Measurements from ENCODE around the gene MYO5B.

Gene MYO5B

DNA sequence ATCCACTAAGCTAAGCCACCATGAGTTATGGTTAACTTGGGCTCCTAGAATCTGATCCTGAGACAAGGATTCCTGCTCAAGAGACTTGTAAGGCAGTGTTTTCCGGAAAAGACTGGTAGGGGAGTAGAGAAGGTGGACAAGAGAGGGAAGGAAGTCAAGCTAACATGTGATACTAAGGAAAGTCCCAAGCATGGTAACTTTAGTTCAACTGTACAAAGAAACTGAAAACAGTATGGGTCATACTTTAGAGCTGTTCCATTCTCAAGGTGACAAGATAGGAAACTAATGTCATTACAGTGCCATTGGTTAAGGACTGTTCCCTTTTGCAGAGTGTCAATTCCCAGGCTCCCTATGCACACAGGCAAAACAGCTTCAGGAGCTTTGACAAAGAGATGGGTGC lies 5.8 kb downstream of the MYO5B start:
- no peak for DNase-seq (ENCODE audit: low read depth)
- no peak overlapping the region for H3K4me3 ChIP-seq (ENCODE audit: low read depth, low read length)
- TF ChIP-seq, protein P1, sequence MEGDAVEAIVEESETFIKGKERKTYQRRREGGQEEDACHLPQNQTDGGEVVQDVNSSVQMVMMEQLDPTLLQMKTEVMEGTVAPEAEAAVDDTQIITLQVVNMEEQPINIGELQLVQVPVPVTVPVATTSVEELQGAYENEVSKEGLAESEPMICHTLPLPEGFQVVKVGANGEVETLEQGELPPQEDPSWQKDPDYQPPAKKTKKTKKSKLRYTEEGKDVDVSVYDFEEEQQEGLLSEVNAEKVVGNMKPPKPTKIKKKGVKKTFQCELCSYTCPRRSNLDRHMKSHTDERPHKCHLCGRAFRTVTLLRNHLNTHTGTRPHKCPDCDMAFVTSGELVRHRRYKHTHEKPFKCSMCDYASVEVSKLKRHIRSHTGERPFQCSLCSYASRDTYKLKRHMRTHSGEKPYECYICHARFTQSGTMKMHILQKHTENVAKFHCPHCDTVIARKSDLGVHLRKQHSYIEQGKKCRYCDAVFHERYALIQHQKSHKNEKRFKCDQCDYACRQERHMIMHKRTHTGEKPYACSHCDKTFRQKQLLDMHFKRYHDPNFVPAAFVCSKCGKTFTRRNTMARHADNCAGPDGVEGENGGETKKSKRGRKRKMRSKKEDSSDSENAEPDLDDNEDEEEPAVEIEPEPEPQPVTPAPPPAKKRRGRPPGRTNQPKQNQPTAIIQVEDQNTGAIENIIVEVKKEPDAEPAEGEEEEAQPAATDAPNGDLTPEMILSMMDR (IDR thresholded peaks at IDR 0.05; ENCODE audit: control insufficient read depth, extremely low read depth, insufficient read depth), result no peak

DNA sequence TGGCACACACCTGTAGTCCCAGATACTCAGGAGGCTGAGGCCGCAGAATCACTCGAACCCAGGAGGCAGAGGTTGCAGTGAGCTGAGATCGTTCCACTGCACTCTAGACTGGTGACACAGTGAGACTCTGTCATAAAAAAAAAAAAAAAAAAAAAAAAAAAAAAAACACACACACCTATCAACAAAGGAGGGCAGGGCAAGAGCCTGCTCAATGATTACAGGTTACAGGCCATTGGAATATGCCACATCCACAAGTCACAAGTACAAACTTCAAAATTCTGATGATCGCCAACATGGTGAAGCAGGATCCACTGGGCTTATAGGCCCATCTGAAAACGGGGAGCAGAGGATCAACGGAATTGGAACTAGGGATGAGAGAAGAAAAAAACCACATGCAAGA lies 6.3 kb downstream of the MYO5B start:
- TF ChIP-seq, protein P1 (IDR thresholded peaks at IDR 0.05; ENCODE audit: control insufficient read depth, extremely low read depth, insufficient read depth), result no peak
- no peak for DNase-seq (ENCODE audit: low read depth)
- no peak overlapping the region for H3K4me3 ChIP-seq (ENCODE audit: low read depth, low read length)

DNA sequence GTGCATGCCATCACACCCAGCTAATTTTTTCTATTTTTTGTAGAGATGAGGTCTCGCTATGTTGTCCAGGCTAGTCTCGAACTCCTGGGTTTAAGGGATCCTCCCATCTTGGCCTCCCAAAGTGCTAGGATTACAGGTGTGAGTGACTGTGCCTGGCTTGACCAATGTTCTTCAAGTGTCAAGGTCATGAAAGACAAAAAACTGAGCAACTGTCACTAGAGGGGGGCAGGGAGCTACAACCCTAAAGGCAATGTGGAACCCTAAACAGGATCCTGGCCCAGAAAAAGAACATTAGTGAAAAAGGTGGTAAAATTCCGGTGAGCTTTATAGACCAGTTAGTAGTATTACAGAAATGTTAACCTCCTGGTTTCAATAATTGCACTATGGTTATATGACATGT lies 7.3 kb downstream of the MYO5B start:
- H3K4me3 ChIP-seq (ENCODE audit: low read depth, low read length), result no peak overlapping the region
- TF ChIP-seq, protein P1 (IDR thresholded peaks at IDR 0.05; ENCODE audit: control insufficient read depth, extremely low read depth, insufficient read depth), result no peak
- no peak for DNase-seq (ENCODE audit: low read depth)

DNA sequence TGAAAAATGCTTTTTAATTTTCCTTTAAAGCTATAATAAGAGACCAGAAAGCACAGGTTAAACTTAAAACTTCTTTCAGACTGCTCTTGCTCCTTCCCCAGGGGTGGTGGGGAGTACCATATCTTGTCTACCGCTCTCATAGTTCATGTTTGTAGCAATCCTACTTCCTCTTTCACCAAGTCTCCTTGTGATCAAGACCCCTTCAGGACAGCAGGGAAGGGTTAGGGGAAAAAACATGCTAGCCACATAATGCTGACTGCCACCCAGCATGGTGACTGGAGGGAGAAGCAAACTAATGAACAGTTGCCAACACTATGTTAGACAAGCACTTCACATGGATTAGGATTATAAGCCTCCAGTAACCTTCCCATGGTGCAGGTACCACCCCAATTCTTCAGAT lies 8.6 kb downstream of the MYO5B start:
- DNase-seq (ENCODE audit: low read depth), result no peak
- TF ChIP-seq, protein P1 (IDR thresholded peaks at IDR 0.05; ENCODE audit: control insufficient read depth, extremely low read depth, insufficient read depth), result no peak
- H3K4me3 ChIP-seq (ENCODE audit: low read depth, low read length), result no peak overlapping the region

DNA sequence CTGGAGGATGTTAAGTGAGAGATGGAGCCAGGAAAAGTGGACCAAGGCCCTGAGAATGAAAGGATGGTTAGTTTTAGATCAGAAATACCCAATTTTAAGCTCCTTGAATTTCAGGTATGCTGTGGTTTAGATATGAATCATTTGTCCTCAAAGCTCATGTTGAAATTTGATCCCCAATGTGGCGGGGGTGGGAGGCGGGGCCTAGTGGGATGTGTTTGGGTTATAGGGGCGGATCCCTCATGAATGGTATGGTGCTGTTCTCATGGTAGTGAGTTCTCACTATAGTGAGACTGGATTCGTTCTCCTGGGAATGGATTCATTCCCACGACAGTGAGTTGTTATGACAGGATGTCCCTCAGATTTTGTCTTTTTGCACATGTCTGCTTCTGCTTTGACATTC lies 11.4 kb downstream of the MYO5B start:
- no peak overlapping the region for H3K4me3 ChIP-seq (ENCODE audit: low read depth, low read length)
- DNase-seq (ENCODE audit: low read depth), result no peak
- TF ChIP-seq, protein P1 (IDR thresholded peaks at IDR 0.05; ENCODE audit: control insufficient read depth, extremely low read depth, insufficient read depth), result no peak

DNA sequence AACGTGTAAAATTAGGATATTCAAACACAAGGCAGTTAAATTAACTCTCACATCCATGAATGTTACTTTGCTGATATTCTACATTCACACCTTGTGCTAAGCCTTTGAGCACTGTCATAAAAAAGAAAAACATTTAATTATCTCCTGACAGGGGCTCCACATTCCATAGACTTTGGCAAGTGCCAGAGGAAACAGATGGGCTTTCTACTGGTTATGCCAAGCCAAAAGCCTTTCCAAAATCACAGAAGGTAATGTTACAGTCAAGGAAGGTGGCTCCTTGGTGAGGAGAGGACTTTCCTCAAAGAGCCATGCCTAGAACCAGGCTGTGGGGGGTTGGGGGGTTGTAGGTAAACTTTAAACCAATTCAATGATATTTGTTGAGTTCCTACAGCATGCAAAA lies 12.4 kb downstream of the MYO5B start:
- no peak overlapping the region for H3K4me3 ChIP-seq (ENCODE audit: low read depth, low read length)
- TF ChIP-seq, protein P1 (IDR thresholded peaks at IDR 0.05; ENCODE audit: control insufficient read depth, extremely low read depth, insufficient read depth), result no peak
- DNase-seq (ENCODE audit: low read depth), result no peak

DNA sequence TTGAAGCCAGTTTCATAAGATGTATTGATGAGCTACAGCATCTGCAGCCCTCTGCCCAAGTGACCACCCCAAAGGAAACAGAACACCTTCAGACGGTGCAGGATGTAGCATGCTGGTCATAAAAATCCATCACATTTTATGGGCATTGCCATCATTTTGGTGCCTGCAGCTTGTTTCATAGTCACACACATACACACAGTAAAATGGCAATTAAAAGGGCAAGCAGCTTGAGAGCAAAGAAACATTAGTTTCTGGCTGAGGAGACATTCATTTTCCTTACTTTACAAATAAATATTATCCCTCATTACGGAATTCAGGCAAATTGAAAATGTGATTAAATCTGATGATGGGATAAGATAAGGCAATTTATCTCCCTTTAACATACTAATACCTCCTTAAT lies 13.4 kb downstream of the MYO5B start:
- DNase-seq (ENCODE audit: low read depth), result no peak
- H3K4me3 ChIP-seq (ENCODE audit: low read depth, low read length), result no peak overlapping the region
- TF ChIP-seq, protein P1 (IDR thresholded peaks at IDR 0.05; ENCODE audit: control insufficient read depth, extremely low read depth, insufficient read depth), result no peak
